ENCODE data around the gene SLC16A5.
A peak's percentile ranks its signal among the peaks of the same experiment; 100 is the strongest.
"Not testable (repeated sequence)": the region's sequence is repeated elsewhere in the genome, so short reads cannot be mapped to it uniquely, and the experiment has no call there.

SLC16A5 gene

GRCh38 chr17:75118307-75118706, 30.6 kb downstream of the SLC16A5 start:
- peak overlapping the region; percentile 41 to 42 for H3K27ac Mint-ChIP-seq
- H3K4me3 Mint-ChIP-seq, result no peak overlapping the region
- H3K9me3 Mint-ChIP-seq, result no peaks in the 10 kb centered on the region
- ATAC-seq (replicated peaks) (no peak), DNase-seq (no peak)
- no peaks in the 10 kb centered on the region for H3K27me3 Mint-ChIP-seq
- H3K4me1 Mint-ChIP-seq (ENCODE audit: low read depth in 2 of 2), result peaks cover 20 to 21% of the 10 kb centered on the region in 2 donors
- peaks cover 19% of the 10 kb centered on the region for H3K36me3 Mint-ChIP-seq (ENCODE audit: insufficient read depth)

- Mint-ChIP-seq H3K9me3 (no peaks in the 10 kb centered on the region), H3K27ac (peak overlapping the region in 1 of 2 donors; percentile 84), H3K36me3 (ENCODE audit: insufficient read depth) (peaks cover 7% of the 10 kb centered on the region), H3K4me3 (peak overlapping the region in 1 of 2 donors; percentile 49), H3K4me1 (ENCODE audit: low read depth in 2 of 2) (peaks cover 25 to 29% of the 10 kb centered on the region in 2 donors), H3K27me3 (no peaks in the 10 kb centered on the region)
- DNase-seq (no peak), ATAC-seq (replicated peaks) (peak; percentile 77)
Observed at GRCh38 chr17:75124041-75124818, 36.5 kb downstream of the SLC16A5 start.

- peaks cover 7% of the 10 kb centered on the region for H3K36me3 Mint-ChIP-seq (ENCODE audit: insufficient read depth)
- peaks cover 25 to 29% of the 10 kb centered on the region in 2 donors for H3K4me1 Mint-ChIP-seq (ENCODE audit: low read depth in 2 of 2)
- DNase-seq (no peak), ATAC-seq (replicated peaks) (no peak)
- no peaks in the 10 kb centered on the region for H3K9me3 Mint-ChIP-seq
- H3K4me3 Mint-ChIP-seq, result peak overlapping the region in 1 of 2 donors; percentile 38
- peak overlapping the region in 1 of 2 donors; percentile 84 for H3K27ac Mint-ChIP-seq
- no peaks in the 10 kb centered on the region for H3K27me3 Mint-ChIP-seq
Observed at GRCh38 chr17:75124819-75125162, 37.0 kb downstream of the SLC16A5 start.

- Mint-ChIP-seq H3K9me3 (no peaks in the 10 kb centered on the region), H3K27me3 (no peaks in the 10 kb centered on the region), H3K36me3 (ENCODE audit: insufficient read depth) (peaks cover 7% of the 10 kb centered on the region), H3K4me1 (ENCODE audit: low read depth in 2 of 2) (peaks cover 28 to 35% of the 10 kb centered on the region in 2 donors), H3K27ac (peak overlapping the region in 1 of 2 donors; percentile 84), H3K4me3 (no peak overlapping the region)
- ATAC-seq (replicated peaks), result no peak
- DNase-seq, result no peak
Observed at GRCh38 chr17:75125984-75126383, 38.2 kb downstream of the SLC16A5 start.

- Mint-ChIP-seq H3K36me3 (ENCODE audit: insufficient read depth) (peaks cover 4% of the 10 kb centered on the region), H3K4me3 (no peak overlapping the region), H3K4me1 (ENCODE audit: low read depth in 2 of 2) (peaks cover 28 to 35% of the 10 kb centered on the region in 2 donors), H3K27ac (no peak overlapping the region), H3K27me3 (no peaks in the 10 kb centered on the region), H3K9me3 (no peaks in the 10 kb centered on the region)
- DNase-seq, result no peak
- ATAC-seq (replicated peaks), result no peak
Observed at GRCh38 chr17:75126954-75127353, 39.2 kb downstream of the SLC16A5 start.

GRCh38 chr17:75127936-75128335, 40.2 kb downstream of the SLC16A5 start:
- not testable (repeated sequence) for H3K36me3 Mint-ChIP-seq (ENCODE audit: insufficient read depth); H3K9me3 Mint-ChIP-seq; H3K27ac Mint-ChIP-seq; DNase-seq; ATAC-seq (replicated peaks); H3K4me3 Mint-ChIP-seq; H3K27me3 Mint-ChIP-seq
- H3K4me1 Mint-ChIP-seq (ENCODE audit: low read depth in 2 of 2), result peaks cover 28 to 39% of the 10 kb centered on the region in 2 donors

- Mint-ChIP-seq H3K27me3 (no peaks in the 10 kb centered on the region), H3K4me3 (peak overlapping the region; percentile 27 to 62)
Observed at GRCh38 chr17:75128694-75129505, 41.1 kb downstream of the SLC16A5 start.

GRCh38 chr17:75129576-75129975, 41.8 kb downstream of the SLC16A5 start:
- Mint-ChIP-seq H3K4me1 (ENCODE audit: low read depth in 2 of 2) (peaks cover 20 to 32% of the 10 kb centered on the region in 2 donors), H3K27ac (no peak overlapping the region), H3K36me3 (ENCODE audit: insufficient read depth) (peaks cover 12% of the 10 kb centered on the region), H3K4me3 (peak overlapping the region; percentile 27 to 62), H3K27me3 (no peaks in the 10 kb centered on the region), H3K9me3 (no peaks in the 10 kb centered on the region)
- ATAC-seq (replicated peaks), result no peak
- no peak for DNase-seq

More at GRCh38 chr17:75128694-75129505, 41.1 kb downstream of the SLC16A5 start:
- H3K9me3 Mint-ChIP-seq, result no peaks in the 10 kb centered on the region
- DNase-seq, result no peak
- H3K36me3 Mint-ChIP-seq (ENCODE audit: insufficient read depth), result peaks cover 5% of the 10 kb centered on the region
- no peak overlapping the region for H3K27ac Mint-ChIP-seq
- ATAC-seq (replicated peaks), result no peak
- H3K4me1 Mint-ChIP-seq (ENCODE audit: low read depth in 2 of 2), result peaks cover 26 to 39% of the 10 kb centered on the region in 2 donors

- Mint-ChIP-seq H3K27ac (peak overlapping the region; percentile 56 to 85), H3K36me3 (ENCODE audit: insufficient read depth) (peaks cover 14% of the 10 kb centered on the region)
- no peak for DNase-seq
Observed at GRCh38 chr17:75130059-75130631, 42.4 kb downstream of the SLC16A5 start.

GRCh38 chr17:75130632-75131277, 43.0 kb downstream of the SLC16A5 start:
- DNase-seq (peak in 1 of 3 experiments; percentile 20), ATAC-seq (replicated peaks) (peak; percentile 66)
- Mint-ChIP-seq H3K4me3 (peak overlapping the region; percentile 85 to 87), H3K9me3 (no peaks in the 10 kb centered on the region), H3K4me1 (ENCODE audit: low read depth in 2 of 2) (peaks cover 12 to 23% of the 10 kb centered on the region in 2 donors), H3K27me3 (no peaks in the 10 kb centered on the region), H3K36me3 (ENCODE audit: insufficient read depth) (peaks cover 17% of the 10 kb centered on the region), H3K27ac (peak overlapping the region; percentile 56 to 85)

More at GRCh38 chr17:75130059-75130631, 42.4 kb downstream of the SLC16A5 start:
- Mint-ChIP-seq H3K9me3 (no peaks in the 10 kb centered on the region), H3K27me3 (no peaks in the 10 kb centered on the region), H3K4me3 (peak overlapping the region; percentile 85 to 87), H3K4me1 (ENCODE audit: low read depth in 2 of 2) (peaks cover 14 to 26% of the 10 kb centered on the region in 2 donors)
- no peak for ATAC-seq (replicated peaks)

GRCh38 chr17:75131278-75132017, 43.7 kb downstream of the SLC16A5 start, which contains the start of gene NT5C:
Gene NT5C (minus strand): TSS chr17:75131742. CDS start chr17:75131707, 35 bp downstream.
- H3K36me3 Mint-ChIP-seq (ENCODE audit: insufficient read depth), result peaks cover 18% of the 10 kb centered on the region
- peak within 1 kb of the TSS; percentile 85 to 86 for H3K27ac Mint-ChIP-seq
- ATAC-seq (replicated peaks), result peak; percentile 77
- no peaks in the 10 kb centered on the region for H3K9me3 Mint-ChIP-seq
- H3K4me1 Mint-ChIP-seq (ENCODE audit: low read depth in 2 of 2), result peaks cover 8 to 16% of the 10 kb centered on the region in 2 donors
- peak; percentile 30 to 41 (median 38) for DNase-seq
- no peaks in the 10 kb centered on the region for H3K27me3 Mint-ChIP-seq
- peak within 1 kb of the TSS; percentile 85 to 87 for H3K4me3 Mint-ChIP-seq
